GM21825 (cell line): ENCODE data around the gene NDUFAF8.
"Not testable (repeated sequence)": the region's sequence is repeated elsewhere in the genome, so short reads cannot be mapped to it uniquely, and the experiment has no call there.

Experiments used
- ATAC-seq: cut with Tn5 transposase; IDR thresholded peaks from one replicate; pipeline ENCODE4 v1.9.1; 2021; ENCODE audit warnings: mild to moderate bottlenecking, moderate library complexity; ENCODE audit not compliant: unreplicated experiment

NDUFAF8 gene

GRCh38 chr17:81222906-81223761, 16.0 kb upstream of the NDUFAF8 start, which contains the start of gene CEP131:
Gene CEP131, minus strand, starts transcription at chr17:81222965. Its CDS starts 2,909 bp downstream, at chr17:81220056.
- peak; percentile 91 for ATAC-seq

- no peak for ATAC-seq
These were observed 15.4 kb upstream of the NDUFAF8 start for GRCh38 chr17:81223762-81224130.

DNA sequence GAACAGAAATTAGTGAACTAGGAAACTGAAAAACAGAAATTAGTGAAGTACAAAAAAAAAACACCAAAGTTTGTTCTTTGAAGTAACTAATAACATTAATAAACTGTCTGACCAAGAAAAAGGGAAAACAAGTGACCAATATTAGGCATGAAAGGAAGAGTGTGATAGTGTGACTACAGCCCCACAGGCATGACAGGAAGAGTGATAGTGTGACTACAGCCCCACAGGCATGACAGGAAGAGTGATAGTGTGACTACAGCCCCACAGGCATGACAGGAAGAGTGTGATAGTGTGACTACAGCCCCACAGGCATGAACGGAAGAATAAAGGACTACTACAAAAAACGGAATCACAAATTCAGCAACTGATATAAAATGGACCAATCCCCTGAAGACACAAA, 11.5 kb upstream of the NDUFAF8 start:
- not testable (repeated sequence) for ATAC-seq

DNA sequence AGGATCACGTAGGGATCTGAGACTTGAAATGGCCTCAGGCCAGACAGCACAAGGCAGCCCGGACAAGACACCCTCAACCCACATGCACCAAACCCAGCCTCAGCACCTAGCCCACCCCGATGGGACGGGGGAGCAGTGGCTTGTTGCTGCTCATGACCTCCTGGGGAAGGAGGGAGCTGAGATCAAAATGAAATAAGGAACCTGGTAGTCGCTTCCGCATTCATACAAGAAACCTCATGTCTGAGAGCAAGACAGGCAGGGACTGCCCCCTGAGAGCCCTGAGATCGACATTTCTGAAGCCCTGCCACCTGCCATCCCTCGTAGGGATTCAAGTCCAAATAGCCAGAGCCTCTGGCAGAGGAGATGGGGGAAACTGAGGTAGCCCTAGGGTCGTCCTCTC, 10.7 kb upstream of the NDUFAF8 start:
- no peak for ATAC-seq

DNA sequence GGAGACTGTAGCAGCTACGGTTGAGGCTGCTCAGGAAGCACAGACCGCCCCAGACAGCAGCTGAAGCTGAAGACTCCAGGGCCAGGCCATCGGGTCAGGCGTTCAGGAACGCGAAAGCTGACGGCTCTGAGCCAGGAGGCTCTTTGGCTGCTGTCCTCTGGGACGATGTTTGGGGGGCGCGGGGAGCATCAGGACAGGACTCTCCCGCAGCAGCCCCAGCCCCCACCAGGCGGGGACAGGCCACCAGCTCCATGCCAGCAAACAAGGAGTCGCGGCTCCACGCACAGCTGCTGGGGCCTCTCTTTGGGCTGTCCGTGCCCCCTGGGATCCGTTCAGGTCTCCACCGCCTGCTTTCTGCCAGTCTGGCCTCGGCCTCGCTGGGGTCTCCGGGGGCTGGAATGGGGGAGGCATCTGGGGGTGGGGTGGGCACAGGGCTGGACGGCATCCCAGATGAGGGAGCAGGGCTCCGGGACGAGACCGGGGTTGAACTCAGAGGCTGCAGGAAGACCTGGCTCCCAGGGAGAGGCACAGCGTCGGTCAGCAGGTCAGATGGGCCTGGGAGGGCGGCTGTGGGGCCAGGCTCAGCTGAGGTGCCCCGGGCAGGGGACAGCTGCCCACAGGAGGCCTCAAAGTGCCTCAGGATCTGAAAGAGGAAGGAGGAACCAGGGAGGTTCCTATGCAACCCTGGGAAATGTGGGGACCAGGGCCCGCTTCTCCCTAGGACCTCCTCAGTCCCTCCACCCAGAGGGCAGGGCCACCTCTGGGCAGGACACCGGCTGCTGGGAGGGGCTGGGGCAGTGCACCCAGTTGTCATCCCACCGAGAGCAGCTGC, 10.1 kb upstream of the NDUFAF8 start:
- ATAC-seq: no peak

GRCh38 chr17:81229666-81229920, 9.5 kb upstream of the NDUFAF8 start:
- no peak for ATAC-seq

GRCh38 chr17:81230043-81230820, 8.9 kb upstream of the NDUFAF8 start:
- ATAC-seq: no peak

DNA sequence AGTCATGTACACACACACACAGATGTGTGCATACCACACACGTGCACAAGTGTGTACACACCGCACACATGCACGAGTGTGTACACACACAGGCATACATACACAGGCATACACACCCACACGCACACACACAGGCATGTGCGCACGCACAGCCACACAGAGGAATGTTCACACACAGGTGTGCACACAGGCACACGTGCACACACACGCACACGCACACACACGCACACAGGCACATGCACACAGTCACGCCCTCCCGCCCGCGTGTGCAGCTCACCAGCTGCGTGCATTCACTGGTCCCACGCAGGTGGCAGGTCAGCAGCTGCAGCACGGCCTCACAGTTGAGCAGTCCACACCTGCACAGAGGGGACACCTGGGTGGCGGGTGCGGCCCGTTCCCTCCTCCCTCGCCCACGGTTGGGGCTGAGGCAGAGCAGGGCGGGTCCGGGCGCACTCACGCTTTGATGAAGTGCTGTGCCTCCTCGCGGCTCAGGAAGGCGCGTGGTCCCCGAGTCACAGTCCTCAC, 7.9 kb upstream of the NDUFAF8 start:
- no peak for ATAC-seq

DNA sequence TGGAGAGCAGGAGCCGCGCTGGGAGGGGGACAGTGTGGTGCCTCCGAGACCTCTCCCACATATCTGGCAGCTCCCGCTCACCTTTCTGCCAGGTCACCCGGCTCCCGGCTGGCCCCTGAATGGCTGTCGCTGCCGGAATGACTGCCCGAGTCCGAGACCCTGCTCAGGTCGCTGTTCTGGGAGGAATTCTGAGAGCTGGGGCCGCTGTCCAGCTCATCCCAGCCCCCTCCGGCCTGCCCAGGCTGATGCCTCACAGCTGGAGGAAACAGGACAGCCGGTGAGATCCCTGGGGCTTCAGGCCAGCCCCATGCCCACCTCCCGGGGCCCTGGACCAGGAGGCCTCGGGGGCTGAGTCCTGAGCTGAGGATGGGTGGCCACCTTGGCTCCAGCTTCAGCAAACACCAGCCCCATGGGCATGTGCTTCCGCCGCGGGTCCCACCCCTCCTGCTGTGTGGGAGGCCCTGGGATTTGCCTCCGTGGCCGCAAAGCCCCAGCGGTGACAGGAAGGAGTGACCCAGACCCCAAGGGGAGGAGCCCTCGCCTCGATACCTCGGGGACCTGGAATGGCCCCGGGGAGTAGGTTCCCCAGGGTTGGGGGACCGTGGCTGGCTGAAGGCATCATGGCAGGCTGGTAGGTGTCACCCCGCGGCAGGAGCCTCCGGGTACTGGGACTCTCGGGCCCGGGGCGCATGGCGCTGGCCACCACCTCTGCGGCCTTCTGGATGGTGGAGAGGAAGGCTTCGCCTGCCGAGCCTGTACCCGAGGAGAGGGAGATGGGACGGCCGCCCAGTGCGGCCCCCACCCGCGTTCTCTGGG, 7.1 kb upstream of the NDUFAF8 start:
- ATAC-seq: no peak

DNA sequence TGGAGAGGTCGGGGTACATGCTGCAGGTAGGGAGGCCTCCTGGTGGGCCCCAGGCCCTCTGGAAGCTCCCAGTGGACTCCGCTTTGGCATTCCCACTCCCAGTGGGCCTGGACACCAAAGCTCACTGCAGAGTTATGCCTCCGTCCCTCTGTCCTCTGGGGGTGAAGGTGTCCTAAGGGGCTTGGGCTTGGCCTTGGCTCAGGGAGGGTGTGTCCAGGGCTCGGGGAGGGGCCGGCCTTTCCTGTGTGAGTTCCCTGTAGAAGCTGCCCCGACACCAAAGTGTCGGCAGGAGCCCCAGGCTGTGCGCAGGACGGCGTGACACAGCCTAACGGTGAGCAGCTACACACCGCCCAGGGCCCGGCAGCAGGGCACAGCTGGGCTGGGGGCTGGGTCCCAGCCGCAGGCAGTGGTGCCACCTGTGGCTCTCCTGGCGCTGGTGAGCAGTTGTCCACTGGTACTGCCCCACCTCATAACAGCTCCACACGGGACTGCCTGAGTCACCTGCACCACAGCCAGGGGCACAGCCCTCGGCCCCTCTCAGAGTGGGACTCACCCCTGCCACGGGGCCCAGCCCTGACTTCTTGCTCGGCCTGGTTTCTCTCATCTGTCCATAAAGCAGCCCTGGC, 6.4 kb upstream of the NDUFAF8 start:
- ATAC-seq: no peak

DNA sequence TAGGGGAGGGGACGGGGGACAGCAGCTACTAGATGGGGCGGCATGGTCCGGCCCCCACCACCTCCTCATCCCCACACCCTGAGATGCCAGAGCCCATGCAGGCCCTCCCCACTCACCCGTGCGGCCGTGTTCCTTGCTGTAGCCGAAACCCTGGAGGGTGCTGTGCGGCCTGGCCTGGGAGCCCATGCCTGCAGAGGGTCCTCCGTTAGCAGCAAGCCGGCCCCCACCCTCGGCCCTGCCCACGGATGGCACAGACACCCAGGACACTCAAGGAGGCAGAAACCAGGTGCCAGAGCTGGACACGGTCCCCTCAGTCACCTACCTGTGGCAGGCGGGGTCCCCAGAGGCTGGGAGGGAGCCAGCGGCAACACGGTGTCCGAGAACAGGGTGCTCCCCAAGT, 5.8 kb upstream of the NDUFAF8 start:
- no peak for ATAC-seq

GRCh38 chr17:81233811-81234505, 5.2 kb upstream of the NDUFAF8 start:
- no peak for ATAC-seq

DNA sequence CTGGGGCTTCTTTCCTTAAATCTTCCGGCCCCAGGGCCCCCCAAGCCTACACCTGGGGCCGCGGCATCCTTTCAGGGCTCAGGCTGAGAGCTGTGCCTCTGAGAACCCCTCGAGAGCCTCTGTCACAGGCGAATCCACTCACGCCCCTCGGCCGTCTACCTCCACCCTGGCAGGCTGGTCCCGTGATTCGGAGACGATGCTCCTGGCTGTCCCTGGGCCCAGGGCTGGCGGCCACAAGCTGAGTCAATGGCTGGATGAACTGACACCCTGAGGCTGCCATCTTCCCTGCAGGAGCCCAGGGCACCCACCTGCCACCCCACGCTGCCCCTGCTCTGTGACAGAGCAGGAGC, 4.6 kb upstream of the NDUFAF8 start:
- ATAC-seq: no peak

DNA sequence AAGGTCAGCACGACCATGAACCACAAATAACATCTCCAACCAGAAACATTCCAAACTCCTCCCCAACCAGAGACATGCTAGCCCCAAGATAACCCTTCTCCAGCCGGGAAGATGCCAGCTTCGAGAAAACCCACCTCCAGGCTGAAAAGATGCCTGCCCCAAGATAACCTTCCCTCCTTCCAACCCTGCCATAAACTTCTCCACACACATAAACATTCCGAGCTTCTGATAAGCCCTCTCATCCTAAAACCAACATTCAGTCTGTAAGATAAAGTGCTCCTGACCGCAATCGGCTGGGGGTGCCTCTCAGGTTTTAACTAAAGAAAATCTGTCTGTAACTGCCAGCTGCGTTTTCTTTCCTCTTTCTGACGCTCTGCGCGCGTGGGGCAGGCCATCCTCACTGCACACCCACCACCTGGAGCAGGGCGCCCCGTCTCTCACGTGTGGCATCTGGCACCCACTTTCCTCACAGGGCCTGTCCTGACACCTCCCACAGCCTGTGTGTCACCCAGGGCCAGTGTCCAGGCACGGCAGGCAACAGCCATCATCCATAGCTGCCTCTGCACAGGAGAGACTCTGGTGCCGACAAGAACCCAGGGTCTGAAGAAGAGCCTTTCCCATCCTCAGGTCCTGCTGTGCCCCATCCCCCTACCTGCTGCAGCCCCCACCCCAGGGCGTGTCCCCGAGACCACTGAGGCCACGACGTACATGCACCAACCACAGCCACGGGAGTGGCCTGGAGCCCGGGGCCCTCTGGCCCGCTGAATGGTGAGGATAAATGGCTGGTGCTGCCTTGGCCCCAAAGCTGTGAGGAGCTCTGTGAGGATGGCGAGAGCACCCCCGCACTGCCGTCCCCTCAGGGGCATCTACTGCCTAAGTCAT, 3.9 kb upstream of the NDUFAF8 start:
- no peak for ATAC-seq

DNA sequence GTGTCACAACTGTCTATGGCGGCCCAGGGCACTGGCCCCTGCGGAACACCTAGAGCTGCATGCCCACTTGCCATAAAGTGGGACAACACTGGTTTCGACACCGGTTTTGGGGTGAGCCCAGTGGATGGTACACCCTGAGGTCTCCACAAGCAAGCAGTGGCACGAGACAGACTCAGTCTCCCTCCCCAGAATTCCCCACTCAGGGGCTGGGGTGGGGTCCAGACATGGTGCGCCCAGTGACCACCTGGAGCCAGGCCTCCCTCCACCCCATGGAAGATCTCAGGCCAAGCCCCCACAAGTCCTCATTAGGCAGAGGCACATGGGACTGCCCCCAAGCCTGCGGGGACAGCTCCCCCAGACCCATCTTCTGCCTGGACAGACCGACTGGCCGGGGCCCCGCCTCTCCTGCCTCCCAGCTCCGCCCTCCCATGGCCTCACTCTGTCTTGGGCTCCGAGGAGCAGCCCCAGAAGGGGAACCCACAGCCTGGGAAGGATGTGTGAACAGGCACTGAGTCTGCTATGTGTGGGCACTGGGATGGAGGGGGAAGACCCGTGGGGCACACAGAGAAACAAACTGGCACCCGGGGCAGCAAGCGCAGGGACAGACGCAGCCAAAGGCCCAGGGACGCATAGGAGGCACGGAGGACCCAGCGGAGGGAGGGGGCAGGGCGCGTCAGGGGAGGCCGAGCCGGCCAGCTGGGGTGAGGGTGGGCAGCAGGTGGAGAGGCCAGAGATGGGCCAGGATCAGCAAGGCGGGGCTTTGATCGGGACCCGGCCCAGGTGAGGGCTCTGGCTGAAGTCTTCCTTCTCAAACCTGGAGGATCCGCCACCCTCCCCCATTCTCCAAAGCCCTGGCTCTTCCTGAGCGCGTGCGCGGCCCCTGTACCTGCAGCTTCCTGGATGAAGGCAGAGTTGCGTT, 3.0 kb upstream of the NDUFAF8 start:
- ATAC-seq: no peak

GRCh38 chr17:81236784-81237183, 2.3 kb upstream of the NDUFAF8 start:
- no peak for ATAC-seq
